ENCODE measurements around the gene HS1BP3. TPM values are rescaled to one million over a fixed set of nuclear protein-coding genes. Genes with fewer than 3 reads are reported as not detected.

The HS1BP3 gene
- total RNA-seq, 1 experiment from 2014 or later = 19.6 TPM

DNA sequence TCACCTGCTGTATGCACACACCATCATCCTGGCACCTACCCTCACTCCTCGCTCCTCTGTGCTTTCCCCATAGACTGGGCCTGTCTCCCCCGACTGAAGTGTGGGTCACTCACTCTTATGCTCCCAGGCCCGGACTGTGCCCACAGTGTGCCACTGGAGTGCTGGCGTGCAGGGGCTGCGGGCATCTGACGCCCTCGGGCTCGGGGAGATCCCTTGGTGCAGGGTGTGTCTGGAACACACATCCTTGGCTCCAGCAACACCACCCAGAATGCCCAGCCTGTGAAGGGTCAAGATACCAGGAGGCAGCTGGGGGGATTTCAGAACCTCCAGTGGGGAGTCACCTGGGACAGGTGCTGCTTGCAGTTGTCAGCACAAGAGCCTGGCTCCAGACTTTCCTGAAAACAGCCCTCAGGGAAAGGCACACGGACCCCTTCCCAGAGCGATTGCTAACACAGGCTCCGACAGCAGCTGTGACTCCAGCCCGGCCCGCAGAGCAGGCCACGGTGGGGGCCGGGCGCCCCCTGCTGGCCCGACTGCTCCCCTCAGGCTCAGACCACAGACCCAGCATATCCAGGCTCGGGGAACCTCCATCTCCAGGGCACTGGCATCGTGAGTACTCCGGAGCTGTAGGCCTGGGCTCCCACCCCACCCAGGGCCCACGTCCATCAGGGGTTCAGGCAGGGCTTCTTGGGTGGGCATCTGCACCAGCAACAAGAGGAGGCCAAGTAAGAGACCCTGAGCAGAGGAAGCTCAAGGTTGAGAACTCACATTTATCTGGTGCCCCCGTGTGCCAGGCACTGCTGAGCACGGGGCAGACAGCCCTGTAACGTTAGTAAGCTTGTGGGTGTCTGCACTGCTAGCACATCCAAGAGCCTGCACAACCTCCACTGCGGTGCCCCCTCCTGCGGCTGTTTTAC, 8.6 kb downstream of the HS1BP3 start:
- no peak overlapping the region for H3K4me2 ChIP-seq (ENCODE audit: low read length)
- peak; percentile 74 for DNase-seq
- TF ChIP-seq CTCF (conservative IDR thresholded peaks at IDR 0.05; ENCODE audit: low read depth, low read length) (peak; percentile 92), EZH2 (IDR thresholded peaks at IDR 0.05; ENCODE audit: low read length, unreplicated experiment) (no peak), EZH2phosphoT487 (IDR thresholded peaks at IDR 0.05; ENCODE audit: borderline replicate concordance, low read length) (no peak)

DNA sequence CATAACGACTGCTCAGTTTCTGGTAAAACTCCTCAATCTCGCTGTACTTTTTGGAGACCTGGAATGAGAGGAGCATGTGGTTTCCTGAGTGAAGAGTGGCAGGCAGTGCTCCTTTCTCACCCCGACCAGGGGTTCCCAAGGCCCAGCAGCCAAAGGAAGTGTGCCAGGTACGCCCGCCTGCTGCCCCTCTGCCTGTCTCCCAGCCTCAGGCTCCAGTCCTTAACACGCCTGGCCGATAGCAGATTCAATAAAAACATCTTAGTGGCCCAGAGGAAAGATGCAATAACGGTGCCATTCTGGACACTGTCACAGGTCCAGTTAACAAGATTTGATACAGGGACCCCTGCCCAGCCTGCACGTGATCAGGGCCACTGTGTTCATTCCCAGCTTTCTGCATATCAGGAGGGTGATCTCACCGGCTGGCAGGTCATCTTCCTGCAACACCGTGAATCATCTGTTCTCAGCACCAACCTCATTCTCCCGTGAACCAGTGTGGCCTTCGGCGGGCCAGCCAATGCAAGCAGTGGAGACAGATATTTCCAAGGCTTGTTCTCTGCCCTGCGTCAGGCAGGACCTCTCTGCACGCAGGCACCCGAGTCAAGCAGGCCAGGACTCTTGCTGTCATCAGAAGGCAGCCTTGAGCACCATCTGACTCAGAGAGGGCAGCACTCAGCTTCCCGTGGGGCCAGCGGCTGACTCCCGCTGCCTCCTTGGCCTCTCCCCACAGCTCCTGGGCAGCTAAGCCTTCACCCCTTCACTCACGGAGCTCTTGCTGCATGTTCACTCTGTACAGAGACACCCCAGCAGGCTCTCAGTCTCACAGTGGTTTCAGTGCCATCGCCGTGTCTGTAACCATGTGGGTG, 9.5 kb downstream of the HS1BP3 start:
- no peaks in the 10 kb centered on the region for H3F3A ChIP-seq (ENCODE audit: low read length, unreplicated experiment)
- H3K36me3 ChIP-seq (ENCODE audit: low read depth, low read length) = no peaks in the 10 kb centered on the region
- no peak overlapping the region for H2AFZ ChIP-seq (ENCODE audit: low read length)
- no TSS peak for BruUV-seq (replicated peaks)
- H3K9me2 ChIP-seq (replicated peaks; ENCODE audit: low read length) = no peaks in the 10 kb centered on the region
- no peaks in the 10 kb centered on the region for H3K9me3 ChIP-seq (ENCODE audit: low read length)
- H3K79me2 ChIP-seq (ENCODE audit: low read length) = no peaks in the 10 kb centered on the region
- no peak for TF ChIP-seq EZH2 (IDR thresholded peaks at IDR 0.05; ENCODE audit: low read length, unreplicated experiment)
- TF ChIP-seq CTCF (conservative IDR thresholded peaks at IDR 0.05; ENCODE audit: low read depth, low read length) = no peak
- no peak for TF ChIP-seq EZH2phosphoT487 (IDR thresholded peaks at IDR 0.05; ENCODE audit: borderline replicate concordance, low read length)
- no peaks in the 10 kb centered on the region for H4K20me1 ChIP-seq (ENCODE audit: low read length)
- peak; percentile 29 for DNase-seq
- no peaks in the 10 kb centered on the region for H3K4me1 ChIP-seq (ENCODE audit: insufficient read depth, low read length)
- no peak overlapping the region for H3K9ac ChIP-seq (ENCODE audit: low read length)
- H3K27ac ChIP-seq (ENCODE audit: low read length) = no peak overlapping the region
- H3K4me2 ChIP-seq (ENCODE audit: low read length) = no peak overlapping the region
- POLR2A ChIA-PET (ENCODE audit: unreplicated experiment) = no interaction called here
- intact Hi-C loops (cut with micrococcal nuclease) = no loop called here
- peak; percentile 33 for ATAC-seq
- CTCF ChIA-PET = interaction anchor here (1.1 kb wide), 1 partner anchor 197 kb away, joined by 6 read pairs; no protein-coding TSS in a partner anchor
- H3K4me3 ChIP-seq (ENCODE audit: low read length) = no peak overlapping the region
- no peaks in the 10 kb centered on the region for H3K27me3 ChIP-seq (ENCODE audit: low read length)

More for the DNA sequence above, 8.6 kb downstream of the HS1BP3 start:
- intact Hi-C loops (cut with micrococcal nuclease) = loop anchor here (2.0 kb wide), 1 partner anchor 200 kb away; no protein-coding TSS in a partner anchor
- Histone ChIP-seq H3K27ac (ENCODE audit: low read length) (no peak overlapping the region), H4K20me1 (ENCODE audit: low read length) (no peaks in the 10 kb centered on the region), H3K9me3 (ENCODE audit: low read length) (no peaks in the 10 kb centered on the region), H3K9me2 (replicated peaks; ENCODE audit: low read length) (no peaks in the 10 kb centered on the region), H3K36me3 (ENCODE audit: low read depth, low read length) (no peaks in the 10 kb centered on the region), H2AFZ (ENCODE audit: low read length) (no peak overlapping the region), H3K4me3 (ENCODE audit: low read length) (no peak overlapping the region), H3K79me2 (ENCODE audit: low read length) (no peaks in the 10 kb centered on the region), H3K4me1 (ENCODE audit: insufficient read depth, low read length) (no peaks in the 10 kb centered on the region), H3F3A (ENCODE audit: low read length, unreplicated experiment) (no peaks in the 10 kb centered on the region), H3K9ac (ENCODE audit: low read length) (no peak overlapping the region), H3K27me3 (ENCODE audit: low read length) (no peaks in the 10 kb centered on the region)
- peak; percentile 98 for ATAC-seq
- no TSS peak for BruUV-seq (replicated peaks)
- POLR2A ChIA-PET (ENCODE audit: unreplicated experiment) = no interaction called here
- CTCF ChIA-PET = interaction anchor here (0.6 to 1.1 kb wide), 2 partner anchors 198 kb away, joined by 6 read pairs; no protein-coding TSS in a partner anchor

Data from PC-3 (cell line).